Activated CD8-positive, alpha-beta memory T cell treated with anti-CD3 and anti-CD28 coated beads, Interleukin-2, amount 50 U/mL, for 1 hour (primary cell): Measurements from ENCODE around the gene PLEKHA6.
"Not testable (repeated sequence)": the region's sequence is repeated elsewhere in the genome, so short reads cannot be mapped to it uniquely, and the experiment has no call there.

Source experiments
- DNase-seq: peaks from one replicate; pipeline ENCODE4 v3.0.0-alpha.2; 2020; ENCODE audit errors: extremely low read depth

PLEKHA6 gene

DNA sequence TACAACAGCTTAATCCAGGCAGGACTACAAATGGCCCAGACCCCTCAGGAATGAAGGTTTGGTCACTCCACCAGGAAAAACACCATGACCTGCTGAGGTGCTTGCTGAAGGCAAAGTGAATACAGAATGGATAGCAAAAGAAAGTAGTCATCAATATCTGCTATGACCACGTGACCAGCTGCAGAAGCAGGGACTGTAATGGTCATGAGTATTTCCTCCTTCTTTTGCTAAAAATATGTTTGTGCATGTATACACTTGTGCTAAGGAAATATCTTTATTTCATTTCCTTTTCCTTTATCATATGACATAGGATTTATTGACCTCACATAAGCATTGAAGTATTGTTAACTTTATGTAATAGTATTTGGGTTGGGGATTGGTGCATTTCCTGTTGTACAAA lies 119.5 kb downstream of the PLEKHA6 start:
- DNase-seq: no peak

DNA sequence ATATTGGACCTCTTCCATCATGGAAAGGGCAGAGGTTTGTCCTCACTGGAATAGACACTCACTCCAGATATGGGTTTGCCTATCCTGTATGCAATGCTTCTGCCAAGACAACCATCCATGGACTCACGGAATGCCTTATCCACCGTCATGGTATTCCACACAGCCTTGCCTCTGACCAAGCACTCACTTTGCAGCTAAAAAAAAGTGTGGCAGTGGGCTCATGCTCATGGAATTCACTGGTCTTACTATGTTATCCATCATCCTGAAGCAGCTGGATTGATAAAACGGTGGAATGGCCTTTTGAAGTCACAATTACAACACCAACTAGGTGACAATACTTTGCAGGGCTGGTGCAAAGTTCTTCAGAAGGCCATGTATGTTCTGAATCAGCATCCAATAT lies 120.3 kb downstream of the PLEKHA6 start:
- not testable (repeated sequence) for DNase-seq

DNA sequence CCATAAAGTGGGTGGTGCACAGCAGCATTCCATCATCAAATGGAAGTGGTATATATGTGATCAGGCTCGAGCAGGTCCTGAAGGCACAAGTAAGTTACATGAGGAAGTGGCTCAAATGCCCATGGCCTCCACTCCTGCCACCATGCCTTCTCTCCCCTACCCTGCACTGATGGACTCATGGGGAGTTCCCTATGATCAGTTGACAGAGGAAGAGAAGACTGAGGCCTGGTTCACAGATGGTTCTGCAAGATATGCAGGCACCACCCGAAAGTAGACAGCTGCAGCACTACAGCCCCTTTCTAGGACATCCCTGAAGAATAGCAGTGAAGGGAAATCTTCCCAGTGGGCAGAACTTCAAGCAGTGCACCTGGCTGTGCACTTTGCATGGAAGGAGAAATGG lies 121.2 kb downstream of the PLEKHA6 start:
- not testable (repeated sequence) for DNase-seq

DNA sequence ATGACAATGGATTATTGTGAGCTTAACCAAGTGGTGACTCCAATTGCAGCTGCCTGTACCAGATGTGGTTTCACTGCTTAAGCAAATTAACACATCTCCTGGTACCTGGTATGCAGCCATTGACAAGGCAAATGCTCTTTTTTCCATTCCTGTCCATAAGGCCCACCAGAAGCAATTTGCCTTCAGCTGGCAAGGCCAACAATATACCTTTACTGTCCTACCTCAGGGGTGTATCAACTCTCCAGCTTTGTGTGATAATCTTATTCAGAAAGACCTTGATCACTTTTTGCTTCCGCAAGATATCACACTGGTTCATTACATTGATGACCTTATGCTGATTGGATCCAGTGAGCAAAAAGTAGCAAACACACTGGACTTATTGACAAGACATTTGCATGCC lies 122.2 kb downstream of the PLEKHA6 start:
- DNase-seq: not testable (repeated sequence)

DNA sequence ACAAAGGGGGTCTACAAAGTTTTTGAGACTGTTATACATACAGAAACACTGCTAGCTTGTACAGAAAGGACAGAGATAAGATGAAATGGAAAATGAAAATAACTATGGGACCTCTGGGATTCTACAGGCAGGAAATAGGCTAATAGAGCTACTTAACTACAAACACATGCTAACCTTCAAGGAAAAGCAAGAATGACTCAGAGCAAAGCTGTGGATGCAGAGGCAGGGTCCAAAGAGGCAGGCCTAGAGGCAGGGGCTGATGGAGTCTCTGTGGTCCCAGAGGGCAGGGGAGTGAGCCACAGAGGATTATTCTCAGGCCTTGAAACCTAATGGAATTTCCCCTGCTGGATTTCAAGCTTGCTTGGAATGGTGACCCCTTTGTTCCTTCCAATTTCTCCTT lies 127.2 kb downstream of the PLEKHA6 start:
- DNase-seq: no peak

DNA sequence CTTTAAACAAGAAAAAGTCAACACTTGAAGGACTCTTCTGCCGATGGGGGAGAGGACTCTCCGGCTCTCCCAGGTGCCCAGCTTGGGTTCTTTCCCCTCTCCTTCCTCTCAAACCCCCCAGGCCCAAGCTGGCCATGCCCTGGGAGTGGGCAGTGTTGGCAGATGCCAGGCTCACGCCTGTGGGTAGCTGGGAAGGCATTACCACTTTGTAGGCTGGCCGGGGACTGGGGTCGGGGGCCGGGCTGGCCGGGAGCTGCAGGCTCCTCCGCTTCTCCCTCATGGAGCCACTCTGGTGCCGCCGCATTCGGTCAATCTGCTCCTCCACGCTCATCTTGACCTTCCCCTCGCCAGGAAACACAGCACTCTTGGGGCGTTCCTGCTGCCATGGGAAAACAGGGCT lies 129.5 kb downstream of the PLEKHA6 start:
- DNase-seq: no peak

DNA sequence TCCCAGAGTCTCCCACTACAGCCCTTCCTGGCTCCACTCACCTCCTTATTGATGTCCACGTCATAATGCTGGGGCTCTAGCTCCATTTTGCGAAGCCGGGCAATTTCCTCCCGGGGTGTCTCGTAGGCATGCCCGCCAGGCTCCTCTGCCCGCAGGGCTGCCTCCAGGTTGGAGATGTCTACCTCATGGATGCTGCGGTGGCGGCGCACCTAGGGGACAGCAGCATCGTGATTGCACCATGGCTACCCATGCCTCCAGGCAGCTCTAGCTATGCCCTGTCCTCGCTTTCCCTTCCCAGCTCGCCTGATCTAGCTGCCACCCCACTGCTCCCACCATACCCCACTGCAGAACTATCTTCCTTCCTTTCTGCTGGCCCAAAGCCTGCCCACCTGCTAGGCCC lies 130.8 kb downstream of the PLEKHA6 start:
- DNase-seq: no peak

DNA sequence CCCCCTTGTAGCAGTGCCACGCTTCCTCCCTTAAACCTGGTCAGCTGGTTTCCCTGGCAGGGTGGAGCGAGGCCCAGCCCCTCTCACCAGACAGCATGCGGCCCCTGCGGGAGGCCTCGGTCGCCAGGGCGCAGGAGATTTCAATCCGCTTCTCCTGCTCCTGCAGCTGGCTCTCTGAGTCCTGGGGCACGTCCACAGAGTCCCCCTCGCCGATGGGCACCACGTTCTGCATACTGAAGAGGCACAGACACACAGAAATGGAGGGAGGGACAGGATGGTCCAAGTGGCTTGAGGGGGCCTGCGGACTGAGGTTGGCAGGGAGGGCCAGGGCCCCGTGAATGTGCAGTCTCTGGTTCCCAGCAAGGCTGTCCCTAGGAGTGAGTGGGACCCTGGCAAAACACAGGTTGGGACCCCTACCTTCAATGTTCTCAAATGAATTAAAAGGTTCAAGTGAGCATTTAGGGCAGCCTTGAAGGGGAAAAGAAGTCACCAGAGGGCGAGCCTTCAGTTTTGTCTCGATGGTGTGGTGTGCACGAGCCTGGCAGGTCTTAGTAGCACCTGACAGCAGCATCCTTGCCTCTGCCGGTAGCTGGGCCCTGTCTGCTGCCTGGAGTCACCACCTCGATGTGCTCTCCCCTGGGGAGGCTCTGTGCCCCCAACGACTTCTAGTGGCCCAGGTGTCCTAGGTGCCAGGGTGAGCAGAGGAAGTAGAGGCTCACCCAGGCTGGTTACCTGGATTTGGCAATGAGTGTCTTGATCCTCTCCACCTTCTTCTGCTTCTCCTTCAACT lies 131.5 kb downstream of the PLEKHA6 start:
- DNase-seq: no peak

DNA sequence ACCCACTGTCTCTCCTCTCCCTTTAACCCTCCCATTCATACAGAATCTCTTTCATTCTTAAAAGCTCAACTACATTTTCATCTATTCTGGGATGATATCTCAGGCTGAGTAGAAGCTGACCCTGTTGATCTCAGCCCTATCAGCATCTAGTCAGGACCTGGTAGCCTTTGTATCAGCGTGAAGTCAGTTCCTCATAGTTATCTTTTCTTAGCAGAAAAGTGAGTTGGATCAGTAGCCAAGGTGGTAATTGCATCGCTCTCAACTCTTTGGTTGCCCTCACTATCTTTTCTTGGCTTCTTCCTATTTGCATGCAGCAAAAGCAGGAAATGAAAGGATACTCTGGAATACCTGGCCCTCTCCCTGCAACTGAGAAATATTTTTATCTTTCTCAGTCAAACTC lies 132.4 kb downstream of the PLEKHA6 start:
- DNase-seq: no peak

DNA sequence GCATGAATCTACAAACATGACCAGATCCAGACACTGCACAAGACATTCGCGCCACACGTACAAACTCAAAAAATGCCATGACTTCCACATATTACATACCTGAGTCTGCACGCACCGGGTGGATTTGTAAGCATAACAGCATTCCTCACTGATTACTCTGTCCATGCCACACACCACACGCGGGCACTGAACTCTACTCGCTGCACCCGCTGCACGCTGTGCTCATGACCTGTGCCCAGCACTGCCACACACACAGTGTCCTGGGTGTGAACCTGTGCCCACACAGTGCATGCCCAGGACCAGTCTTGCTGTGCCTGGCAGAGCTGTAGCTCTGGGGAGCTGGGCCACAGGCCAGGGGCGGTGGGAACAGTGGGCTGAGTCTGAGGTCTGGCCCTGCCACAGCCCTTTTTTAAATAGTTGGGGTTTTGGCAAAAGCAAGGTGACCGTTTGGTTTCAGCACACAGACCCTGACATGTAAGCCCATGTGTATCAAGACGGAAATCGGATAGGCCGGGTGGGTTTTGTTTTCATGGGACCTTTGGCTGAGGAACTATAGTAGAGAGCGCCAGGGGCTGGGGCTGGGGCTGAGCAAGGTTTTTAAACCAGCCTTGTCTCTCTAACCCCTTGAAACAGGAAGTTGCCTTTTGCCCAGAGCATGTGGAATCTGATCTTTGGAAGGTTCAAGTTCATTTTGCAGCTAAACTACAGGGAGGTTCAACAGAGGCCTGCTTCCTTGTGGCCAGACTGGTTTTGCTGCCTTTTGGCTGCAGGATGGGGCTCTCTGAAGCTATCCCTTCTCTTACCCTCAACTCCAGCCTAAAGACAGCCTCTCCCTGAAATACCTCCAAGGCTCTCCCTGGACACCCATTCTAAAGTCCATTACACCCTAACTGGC lies 133.6 kb downstream of the PLEKHA6 start:
- DNase-seq: no peak

DNA sequence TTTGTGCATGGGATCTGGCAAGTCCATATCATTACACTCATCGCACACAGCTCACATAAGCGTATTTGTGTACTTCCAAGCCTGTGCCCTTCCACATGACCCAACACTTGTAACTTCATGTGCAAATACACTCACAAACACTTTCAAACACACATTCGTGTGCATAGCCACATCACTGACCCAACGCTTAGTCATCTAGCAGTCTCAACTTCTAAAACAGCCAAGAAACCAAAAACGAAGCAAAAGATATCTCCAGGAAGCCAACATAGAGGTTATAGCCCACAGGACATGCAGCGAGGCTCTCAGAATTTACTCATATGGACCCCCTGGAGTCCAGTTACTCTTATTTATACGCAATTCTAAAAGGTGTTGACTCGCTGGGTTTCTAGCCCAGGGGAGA lies 135.1 kb downstream of the PLEKHA6 start:
- no peak for DNase-seq

DNA sequence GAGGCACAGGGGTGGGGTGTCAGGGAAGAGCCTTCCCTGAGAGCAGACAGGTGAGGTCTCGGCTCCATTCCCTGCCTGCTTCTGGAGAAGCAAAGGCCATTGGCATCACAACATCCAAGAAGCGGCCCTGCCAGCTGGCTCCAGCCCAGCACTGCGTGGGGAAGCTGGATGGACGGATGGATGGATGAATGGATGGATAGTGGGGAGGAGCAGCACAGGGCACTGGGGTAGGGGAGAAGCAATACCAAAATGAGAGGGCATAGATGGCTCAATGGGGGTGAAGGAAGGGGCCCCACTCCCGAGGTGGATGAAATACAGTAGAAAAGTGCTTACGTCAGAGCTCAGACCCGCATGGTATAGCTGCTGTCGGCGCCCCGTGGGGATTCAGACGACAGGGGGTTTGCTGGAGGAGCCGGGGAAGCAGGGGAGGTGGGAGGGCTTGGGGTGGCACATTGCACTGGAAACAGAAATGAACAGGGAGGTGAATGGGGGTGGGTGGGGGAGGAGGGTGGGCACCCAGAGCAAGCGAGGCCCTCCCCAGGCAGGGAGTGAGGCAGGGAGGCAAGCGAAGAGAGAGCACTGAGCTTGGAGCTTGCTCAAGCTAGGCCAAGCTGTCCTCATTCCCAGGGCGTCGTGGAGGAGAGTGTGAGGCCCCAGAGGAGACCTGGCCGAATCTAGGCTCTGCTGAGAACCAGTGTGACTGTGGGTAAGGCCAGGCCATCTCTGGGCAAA lies 136.4 kb downstream of the PLEKHA6 start:
- DNase-seq: no peak

DNA sequence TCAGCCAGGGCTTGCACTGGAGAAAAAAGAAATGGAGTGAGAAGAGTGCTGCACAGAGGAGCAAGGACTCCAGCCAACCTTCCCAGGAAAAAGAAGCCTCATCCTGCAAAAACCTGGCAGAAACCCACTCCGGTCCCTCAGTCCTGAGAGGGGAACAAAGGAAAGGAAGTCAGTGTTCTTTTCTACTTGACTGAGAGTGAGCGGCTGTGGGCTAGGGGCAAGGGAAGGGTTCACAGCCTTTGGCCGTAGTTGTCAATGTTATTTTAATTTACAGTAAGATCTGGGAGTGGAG lies 137.0 kb downstream of the PLEKHA6 start:
- no peak for DNase-seq

DNA sequence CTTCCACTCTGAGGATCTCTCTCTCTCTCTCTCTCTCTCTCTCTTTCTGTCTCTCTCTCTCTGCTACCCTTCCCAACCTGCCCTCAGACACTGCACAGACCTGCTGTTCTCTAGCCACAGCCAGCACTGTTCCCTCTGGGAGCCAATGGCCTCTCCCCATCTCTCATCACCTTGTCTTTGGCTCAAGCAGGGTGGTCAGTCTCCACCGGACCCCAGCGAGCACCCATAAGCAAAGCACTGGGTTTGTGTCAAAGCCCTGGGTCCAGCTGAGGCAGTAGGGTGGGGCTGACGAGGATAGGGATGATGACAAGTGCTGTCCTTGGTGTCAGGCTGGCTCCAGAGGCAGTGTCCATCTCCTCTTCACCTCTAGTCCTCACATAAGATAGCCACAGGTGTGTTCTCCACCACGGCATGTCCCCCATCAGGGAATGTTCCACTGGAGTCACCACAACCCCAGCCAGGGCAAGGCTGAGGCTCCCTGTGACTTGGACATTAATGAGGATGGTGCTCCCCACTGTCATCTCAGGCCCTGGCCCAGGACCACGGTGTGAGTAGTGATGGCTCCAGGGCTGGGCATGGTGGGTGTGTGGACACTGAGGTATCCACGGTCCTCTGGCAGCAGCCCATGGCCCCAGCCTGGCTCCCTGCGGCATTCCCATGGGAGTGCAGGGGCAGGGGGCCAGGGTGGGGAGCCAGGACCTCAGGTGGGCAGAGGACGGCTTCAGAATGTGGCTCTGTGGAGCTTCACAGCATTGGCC lies 137.5 kb downstream of the PLEKHA6 start:
- no peak for DNase-seq

DNA sequence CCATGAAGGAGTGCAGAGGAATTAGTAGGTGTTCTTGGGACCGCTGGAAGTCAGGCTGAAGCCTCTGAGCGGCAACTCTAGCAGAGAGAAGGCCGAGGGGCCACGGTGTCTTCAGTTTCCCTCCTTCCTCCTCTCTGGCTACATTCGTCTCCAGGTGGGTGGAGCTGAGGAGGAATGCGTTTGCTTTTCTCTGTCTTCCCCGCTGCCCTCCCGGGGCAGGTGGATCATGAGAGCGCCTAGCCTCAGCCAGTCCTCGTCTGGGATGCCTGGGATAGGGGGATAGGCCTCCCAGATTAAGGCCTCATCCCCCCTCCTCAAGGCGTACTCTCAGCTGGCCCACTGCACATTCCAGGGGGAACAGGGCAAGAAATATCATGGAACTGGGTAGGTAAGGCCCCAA lies 138.5 kb downstream of the PLEKHA6 start:
- DNase-seq: no peak

DNA sequence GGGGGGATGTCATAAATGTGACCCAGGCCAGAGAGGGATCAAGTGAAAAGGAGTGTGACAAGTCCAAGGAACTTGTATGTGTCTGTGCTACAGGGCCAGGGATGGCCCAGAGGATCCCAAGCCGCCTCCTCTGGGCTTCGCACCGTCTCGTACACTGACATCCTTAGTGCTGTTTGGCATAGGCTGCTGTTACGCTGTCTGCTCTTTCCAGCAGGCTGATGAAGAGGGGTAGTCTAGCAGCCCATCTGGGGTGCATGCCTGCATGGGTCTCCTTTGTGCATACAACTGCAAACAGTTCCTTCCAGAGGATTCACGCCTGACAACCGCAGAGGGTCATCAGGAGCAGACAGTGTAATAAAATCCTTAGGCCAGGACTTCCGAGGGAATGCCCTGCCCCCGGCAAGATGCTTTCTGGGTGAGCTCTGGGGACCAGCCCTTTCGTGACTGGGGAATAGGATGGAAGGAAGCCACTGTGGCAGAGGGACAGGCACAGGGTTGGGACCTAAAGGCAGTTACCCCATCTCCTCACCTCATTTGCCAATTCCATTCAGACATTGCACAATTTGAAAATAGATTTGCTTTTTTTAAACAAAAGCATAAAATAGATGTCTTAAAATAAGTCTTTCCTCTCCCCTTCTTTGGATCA lies 139.6 kb downstream of the PLEKHA6 start:
- DNase-seq: no peak

DNA sequence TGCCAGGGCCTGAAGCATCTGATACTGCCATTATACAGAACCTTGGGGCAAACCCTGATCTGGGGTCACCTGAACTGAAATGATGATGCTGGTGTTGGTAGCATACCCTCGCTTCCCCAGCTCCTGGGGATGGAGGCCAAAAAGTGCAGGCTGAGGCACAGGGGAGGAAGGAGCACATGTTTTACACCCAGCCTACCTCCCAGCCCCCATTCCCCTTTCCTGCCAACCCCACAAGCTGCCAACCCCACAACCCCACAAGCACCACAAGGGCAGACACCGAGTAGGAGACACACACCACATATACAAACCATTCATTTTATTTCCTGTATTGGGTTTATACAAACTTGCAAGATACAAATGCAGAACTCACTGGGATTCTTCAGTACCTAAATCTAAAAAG lies 141.2 kb downstream of the PLEKHA6 start:
- DNase-seq: no peak

DNA sequence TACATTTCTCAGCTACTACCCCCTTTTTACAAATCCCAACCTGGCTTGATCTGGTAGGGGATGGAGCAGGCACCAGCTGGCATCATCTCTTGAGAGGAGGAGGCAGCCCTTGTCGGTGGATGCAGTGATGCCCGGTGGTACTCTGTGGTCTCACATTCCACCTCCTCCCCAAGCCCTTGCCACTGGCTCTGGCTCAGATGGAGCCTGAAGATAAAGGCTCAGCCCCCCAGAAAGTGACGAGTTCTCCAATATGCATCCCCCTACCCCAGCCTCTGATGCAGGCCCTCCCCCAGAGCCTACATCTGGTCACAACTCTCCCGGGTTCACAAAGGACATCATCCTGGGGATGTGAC lies 142.1 kb downstream of the PLEKHA6 start:
- no peak for DNase-seq

DNA sequence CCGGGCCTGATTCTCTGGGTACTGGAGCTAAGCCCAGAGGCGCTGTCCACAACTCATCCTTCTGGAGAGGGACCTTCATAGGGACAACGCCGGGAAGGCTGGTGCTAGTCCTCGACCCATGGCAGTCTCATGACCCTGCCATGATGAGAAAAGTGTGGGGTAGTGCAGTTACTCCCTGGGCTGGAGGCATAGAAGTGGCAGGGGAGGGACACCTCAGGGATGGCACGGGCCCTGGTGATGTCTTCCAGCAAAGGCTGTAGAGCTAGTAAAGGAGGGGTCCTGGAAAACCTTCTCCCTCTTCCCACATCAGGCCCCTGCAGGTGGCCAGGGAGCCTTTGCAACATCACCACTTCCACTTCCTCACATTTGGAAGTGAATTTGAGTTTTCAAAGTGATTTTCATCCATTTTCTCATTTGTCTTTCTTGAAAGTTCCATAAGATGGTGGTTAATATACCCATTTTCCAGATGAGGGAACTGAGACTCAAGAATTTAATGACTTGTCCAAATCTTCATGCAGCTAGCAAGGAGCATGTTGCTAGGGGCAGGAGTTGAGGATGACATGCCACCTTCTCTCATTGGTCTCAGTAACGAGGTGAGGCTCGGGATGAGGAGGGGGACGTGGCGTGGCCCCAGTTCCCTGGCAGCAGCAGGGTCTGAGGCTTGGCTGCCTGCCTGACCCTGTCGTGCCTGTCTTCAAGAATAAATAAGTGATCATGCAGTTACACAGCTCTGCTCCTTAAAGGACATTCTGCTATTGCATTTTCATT lies 142.7 kb downstream of the PLEKHA6 start:
- DNase-seq: no peak

DNA sequence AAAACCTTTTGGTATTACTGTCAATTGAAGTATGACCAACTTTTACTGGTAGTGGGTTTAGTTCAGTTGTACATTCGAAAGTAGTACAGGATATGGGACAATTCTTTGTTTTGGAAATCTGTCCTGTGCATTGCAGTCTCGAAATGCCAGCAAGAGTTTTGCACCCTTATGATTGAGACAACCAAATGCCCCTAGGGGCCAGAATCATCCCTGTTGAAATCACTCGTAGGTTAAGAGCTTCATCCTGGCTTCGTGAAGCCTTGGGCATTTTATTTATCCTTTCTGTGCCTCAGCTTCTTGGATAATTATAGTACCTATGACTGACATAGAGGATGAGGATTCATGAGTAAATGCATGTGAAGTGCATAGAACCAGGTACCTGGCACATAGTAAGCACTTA lies 143.5 kb downstream of the PLEKHA6 start:
- no peak for DNase-seq
